Activated effector memory CD4-positive, alpha-beta T cell treated with anti-CD3 and anti-CD28 coated beads, Interleukin-2, amount 50 U/mL, for 16 hours (primary cell): Measurements from ENCODE around the gene C2CD4B.

Experiments
- DNase-seq: peaks from one replicate; pipeline ENCODE4 v3.0.0-alpha.2; 2020

Gene C2CD4B

DNA sequence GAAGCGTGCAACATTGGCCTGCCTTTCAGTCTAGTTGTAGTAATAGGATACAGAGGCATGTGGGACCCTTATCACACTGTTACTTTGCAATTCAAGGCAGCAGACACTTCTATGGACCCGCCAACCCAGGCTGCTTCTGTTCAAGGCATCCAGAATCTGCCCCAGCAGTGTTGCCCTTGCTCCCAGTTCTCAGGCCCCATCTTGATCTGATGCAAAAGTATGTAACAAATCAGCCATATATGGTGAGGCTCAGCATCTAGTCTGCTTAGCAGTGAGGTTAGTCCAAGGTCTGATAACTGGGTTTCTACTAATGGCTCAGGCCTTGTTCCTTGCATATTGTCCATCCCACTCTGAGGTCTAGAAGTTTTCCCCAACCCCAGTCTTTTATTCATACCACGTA lies 17.9 kb downstream of the C2CD4B start:
- no peak for DNase-seq

DNA sequence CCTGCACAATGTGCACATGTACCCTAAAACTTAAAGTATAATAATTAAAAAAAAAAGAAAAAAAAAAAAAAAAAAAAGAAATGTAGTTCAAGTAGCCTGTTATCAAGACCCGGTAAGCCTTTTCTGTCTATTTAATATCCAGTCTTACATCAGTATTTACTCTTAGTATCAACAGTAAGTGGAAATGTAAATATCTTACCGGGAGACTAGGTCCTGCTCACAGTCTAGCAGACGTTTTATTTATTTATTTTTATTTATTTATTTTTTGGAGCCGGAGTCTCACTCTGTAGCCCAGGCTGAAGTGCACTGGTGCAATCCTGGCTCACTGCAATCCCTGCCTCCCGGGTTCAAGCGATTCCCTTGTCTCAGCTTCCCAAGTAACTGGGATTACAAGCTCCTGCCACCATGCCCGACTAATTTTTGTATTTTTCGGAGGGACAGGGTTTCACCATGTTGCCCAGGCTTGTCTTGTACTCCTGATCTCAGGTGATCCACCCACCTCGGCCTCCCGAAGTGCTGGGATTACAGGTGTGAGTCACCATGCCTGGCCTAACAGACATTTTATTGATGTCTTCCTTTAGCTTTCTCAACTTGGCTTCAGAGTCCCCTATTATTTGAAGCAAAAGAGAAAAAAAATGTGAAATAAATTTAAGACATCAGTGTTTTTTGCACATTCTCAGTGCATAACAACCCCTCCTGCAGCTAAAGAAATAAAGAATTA lies 19.9 kb downstream of the C2CD4B start:
- DNase-seq: no peak

GRCh38 chr15:62142736-62143135 lies 22.3 kb downstream of the C2CD4B start:
- no peak for DNase-seq

GRCh38 chr15:62141643-62142588 lies 23.2 kb downstream of the C2CD4B start:
- no peak for DNase-seq

- no peak for DNase-seq
These were observed 23.9 kb downstream of the C2CD4B start for GRCh38 chr15:62141200-62141599.

DNA sequence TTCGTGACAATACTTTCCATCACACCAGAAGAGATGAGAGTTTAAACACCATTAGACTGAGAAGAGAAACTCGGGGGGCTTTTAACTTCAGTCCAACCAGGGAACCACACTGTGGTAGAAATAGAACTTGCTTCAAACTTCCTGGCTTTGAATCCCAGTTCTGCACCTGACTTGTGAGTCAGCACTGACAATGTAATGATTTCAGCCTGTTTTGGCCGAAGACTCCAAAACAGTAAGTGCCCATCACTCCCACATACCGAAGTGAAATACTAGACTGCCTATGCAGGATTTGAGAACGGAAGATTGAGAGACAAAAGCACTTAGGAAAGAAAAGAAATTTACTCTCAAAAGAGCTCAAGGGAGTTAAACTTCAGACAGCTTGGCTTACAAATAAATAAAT lies 27.0 kb downstream of the C2CD4B start:
- DNase-seq: no peak

- no peak for DNase-seq
These were observed 27.9 kb downstream of the C2CD4B start for GRCh38 chr15:62136911-62137865.

GRCh38 chr15:62135532-62136134 lies 29.5 kb downstream of the C2CD4B start:
- DNase-seq: no peak

DNA sequence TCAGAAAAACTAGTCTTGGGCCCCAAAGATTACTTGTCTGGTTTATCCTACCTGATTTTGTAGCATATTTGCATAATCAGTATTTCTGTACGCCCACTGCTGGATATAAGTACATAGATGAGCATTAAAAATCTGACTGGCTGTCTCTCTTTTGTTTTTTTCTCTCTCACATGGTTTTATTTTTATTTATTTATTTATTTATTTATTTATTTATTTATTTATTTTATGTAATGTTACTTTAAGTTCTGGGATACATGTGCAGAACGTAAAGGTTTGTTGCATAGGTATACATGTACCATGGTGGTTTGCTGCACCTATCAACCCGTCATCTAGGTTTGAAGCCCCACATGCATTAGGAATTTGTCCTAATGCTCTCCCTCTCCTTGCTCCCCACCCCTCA lies 31.9 kb downstream of the C2CD4B start:
- no peak for DNase-seq

GRCh38 chr15:62128916-62129315 lies 36.2 kb downstream of the C2CD4B start:
- DNase-seq: no peak

GRCh38 chr15:62126364-62126763 lies 38.7 kb downstream of the C2CD4B start:
- DNase-seq: no peak

- no peak for DNase-seq
These were observed 39.3 kb downstream of the C2CD4B start for GRCh38 chr15:62125773-62126172.

- no peak for DNase-seq
These were observed 40.1 kb downstream of the C2CD4B start for GRCh38 chr15:62124973-62125303.

DNA sequence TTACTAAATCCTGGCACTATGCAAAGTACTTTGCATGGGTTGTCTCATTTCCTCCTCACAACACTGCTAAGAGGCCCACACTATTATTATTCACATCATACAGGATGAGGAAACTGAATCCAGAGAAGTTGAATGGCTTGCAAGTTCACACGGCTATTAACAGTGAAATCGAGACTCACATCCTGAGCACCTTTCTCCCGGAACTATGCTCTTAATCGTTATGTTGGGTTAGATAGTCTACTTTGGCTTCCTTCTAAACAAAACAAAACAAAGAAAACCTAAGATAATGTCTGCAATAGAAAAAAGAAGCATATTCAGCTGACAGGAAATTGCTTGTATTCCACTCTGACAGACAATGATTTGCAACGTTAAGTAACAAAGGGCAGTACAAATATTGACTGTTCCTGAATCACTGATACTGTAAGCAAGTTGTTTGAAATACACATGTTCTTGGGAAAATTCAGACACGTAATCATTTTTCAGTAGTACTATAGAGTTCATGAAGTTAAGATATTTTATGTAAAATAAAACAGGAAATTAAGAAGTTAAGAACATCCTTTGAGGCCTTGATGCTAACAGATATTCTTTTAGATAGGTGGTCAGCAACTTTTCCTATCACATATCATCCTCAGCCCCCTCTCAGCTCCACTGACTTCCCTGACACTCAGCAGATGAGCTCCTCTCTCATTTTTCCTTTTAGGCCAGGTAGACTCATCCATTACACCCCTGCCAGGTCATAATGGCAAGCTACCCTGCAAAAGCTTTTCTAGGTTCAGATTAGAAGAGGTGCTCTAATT lies 40.7 kb downstream of the C2CD4B start:
- DNase-seq: no peak

DNA sequence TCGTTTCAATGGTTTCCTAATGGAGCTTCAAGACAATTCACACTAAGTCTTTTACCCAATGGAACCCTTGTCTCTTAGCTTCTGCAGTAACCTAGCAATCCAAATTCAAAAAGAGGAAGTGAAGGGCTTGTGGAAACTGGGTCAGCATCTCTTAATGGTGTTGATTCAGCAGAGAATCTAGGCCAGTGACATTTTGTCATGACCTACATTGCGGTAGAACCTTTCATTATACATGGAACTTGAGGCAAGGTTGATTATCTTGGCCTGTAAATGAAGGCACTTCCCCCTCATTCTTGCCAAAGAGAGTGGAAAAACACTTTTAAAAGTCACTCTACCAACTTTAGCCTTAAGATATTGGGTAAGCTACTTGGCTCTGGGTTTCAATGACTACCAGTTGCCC lies 42.8 kb downstream of the C2CD4B start:
- DNase-seq: no peak

- no peak for DNase-seq
These were observed 43.6 kb downstream of the C2CD4B start for GRCh38 chr15:62121273-62122015.

GRCh38 chr15:62120776-62121175 lies 44.3 kb downstream of the C2CD4B start:
- DNase-seq: no peak

DNA sequence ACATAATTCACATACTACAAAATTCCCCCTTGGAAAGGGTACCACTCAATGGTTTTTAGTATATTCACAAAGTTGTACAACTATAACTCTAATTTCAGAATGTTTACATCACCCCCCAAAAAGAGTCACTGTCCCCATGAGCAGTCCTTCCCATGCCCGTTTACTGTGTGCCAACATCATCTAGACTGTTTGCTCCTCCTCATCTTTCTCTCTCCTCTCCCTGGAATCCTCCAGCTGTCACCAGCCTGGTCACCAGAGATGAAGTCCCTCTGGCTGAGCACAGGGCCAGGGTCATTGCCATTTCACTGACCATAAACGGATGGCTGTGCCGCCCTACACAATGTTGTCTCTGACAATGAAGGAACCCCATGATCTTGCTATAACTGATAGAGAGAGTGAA lies 45.2 kb downstream of the C2CD4B start:
- DNase-seq: no peak

DNA sequence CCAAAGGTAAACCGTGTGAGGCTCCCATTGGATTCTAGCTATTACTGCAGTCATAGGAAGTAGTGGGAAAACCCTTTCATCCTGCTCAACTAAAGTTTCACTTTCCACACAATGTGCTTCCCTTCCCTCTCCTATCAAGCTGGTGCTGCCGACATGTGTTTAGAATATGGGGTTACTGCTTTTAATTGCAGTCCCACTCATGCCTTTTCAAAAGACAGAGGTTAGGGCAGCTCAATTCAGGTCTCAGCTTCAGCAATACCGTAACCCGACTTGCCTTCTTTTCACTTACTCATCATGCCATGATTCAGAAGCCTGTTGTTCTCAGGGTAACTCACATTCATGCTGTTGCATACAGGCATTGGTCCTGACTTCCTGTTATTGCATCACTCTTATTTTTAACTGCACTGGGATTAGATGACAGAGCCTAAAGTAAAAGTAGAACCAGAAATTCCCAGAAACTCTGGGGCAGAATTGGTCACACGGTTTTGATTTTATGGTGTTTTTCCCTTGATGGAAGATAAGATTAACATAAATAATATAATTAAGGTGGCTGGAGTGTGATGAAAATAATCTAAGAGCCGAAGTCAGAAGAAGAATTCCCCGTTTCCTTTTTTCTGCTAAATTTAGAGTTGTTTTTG lies 45.7 kb downstream of the C2CD4B start:
- no peak for DNase-seq

GRCh38 chr15:62118520-62119226 lies 46.4 kb downstream of the C2CD4B start:
- DNase-seq: no peak
